GM18907 (cell line): ENCODE results near the gene OAS1.
"Not testable (repeated sequence)": the region's sequence is repeated elsewhere in the genome, so short reads cannot be mapped to it uniquely, and the experiment has no call there.

Experiments used
- ATAC-seq: cut with Tn5 transposase; IDR thresholded peaks from one replicate; pipeline ENCODE4 v1.9.1; 2021; ENCODE audit warnings: mild to moderate bottlenecking, moderate library complexity; ENCODE audit not compliant: unreplicated experiment

The OAS1 gene

GRCh38 chr12:112898380-112898779 is 8.4 kb upstream of the OAS1 start:
- no peak for ATAC-seq

DNA sequence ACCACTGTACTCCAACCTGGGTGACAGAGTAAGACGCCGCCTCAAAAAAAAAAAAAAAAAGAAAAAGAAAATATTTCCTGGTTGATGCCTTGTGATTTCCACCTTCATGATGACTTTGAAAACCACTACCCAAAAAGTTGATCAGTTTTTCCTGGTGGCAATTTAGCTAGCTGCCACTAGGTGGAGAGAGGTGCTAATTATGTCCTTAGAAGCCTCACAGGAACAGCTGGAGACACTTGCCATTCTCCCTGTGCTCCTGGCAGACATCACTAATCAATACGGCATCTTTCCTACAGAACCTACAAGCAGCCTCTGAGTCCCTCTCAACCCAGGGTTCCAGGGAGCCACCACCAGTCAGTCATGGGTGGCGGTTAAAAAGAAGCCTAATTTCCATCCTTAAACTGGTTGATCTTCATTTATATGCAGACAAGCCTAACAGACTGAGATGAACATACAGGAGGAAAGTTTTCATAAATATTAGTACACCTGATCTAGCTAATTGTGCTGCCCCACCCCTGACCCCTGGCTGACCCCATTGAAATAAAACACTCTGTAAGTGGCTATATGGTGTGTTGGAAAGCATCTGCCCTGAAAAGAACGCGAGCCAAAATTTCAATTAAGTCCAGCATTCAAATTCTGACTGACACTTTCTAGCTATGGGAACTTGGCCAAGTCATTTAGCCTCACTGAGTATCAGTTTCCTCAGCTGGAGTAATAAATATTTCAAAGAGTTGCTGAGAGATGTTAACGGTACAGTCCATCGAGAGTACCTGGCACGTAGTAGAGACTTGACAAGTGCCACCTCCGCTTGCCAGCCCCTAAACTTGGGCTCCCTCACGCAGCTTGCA is 6.2 kb upstream of the OAS1 start:
- ATAC-seq, result no peak

DNA sequence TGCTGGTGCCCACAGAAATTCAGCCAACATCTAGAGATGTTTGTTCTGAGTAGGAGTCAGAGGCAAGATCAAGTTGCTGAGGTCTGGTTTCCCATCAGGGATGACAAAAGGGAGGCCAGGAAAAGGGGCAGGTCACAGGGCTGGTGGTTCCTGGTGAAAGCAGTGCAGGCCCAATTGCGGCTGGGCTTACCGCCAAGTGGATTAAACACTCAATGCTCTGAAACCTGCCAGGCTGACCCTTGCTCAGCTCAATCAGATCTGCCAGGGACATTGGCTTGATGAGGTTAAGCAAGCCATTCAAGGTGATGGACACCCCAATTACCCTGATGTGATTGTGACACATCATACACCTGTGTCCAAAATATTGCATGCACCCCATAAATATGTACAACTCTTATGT is 5.5 kb upstream of the OAS1 start:
- ATAC-seq, result no peak

- no peak for ATAC-seq
Observed at GRCh38 chr12:112904571-112904970, 2.2 kb upstream of the OAS1 start.

- no peak for ATAC-seq
Observed at GRCh38 chr12:112905451-112906089, 1.2 kb upstream of the OAS1 start.

- ATAC-seq, result peak; percentile 47
Observed at GRCh38 chr12:112907415-112908157, 824 bp downstream of the OAS1 start.

GRCh38 chr12:112908548-112908947 is 1.8 kb downstream of the OAS1 start:
- no peak for ATAC-seq

GRCh38 chr12:112909693-112910092 is 2.9 kb downstream of the OAS1 start:
- no peak for ATAC-seq

DNA sequence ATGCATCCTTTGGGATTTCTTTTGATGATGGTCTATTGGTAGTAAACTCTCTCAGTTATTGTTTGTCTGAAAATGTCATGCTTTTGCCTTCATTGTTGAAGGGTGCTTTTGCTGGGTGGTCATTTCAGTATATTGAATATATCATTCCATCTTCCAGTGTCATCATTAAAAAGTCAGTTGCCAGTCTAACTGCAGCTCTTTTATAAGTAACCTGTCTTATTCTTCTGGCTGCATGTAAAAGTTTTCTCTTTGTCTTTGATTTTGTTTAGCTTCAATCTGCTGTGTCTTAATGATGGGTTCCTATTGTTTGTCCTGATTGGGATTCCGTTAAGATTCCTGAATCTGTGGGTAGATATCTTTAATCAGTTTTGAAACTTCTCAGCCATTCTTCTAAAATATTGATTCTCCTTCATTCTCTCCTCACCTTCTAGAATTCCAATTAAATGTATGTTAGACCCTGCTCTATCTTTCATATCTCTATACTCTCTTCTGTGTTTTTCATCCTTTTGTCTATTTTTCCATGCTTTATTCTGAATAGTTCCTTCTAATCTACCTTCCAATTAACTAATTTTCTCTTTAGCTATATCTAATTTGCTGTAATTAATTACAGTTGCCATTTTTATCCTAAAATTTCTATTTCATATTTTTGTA is 6.4 kb downstream of the OAS1 start:
- no peak for ATAC-seq

DNA sequence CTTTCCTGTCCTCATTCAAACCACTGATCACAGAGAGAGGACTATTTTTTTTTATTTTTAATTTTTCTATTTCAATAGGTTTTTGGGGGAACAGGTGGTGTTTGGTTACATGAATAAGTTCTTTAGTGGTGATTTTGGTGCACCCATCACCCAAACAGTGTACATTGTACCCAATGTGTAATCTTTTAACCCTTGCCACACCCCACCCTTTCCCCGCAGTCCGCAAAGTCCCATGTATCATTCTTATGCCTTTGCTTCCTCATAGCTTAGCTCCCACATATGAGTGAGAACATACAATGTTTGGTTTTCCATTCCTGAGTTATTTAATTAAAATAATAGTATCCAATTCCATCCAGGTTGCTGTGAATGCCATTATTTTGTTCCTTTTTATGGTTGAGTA is 7.1 kb downstream of the OAS1 start:
- ATAC-seq, result not testable (repeated sequence)

DNA sequence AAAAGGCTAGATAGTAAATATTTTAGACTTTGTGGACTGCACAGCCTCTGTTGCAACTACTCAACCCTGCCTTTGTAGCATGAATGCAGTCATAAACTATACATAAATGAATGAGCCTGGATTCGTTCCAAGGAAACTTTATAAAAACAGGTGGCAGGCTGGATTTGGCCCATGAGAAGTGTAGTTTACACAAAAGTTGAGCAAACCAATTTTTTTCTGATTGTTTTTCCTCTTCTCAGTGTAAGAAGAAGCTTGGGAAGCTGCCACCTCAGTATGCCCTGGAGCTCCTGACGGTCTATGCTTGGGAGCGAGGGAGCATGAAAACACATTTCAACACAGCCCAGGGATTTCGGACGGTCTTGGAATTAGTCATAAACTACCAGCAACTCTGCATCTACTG is 9.5 kb downstream of the OAS1 start:
- no peak for ATAC-seq

- ATAC-seq, result no peak
Observed at GRCh38 chr12:112919121-112919520, 12.4 kb downstream of the OAS1 start.

GRCh38 chr12:112924986-112925385 is 18.2 kb downstream of the OAS1 start:
- peak; percentile 77 for ATAC-seq

DNA sequence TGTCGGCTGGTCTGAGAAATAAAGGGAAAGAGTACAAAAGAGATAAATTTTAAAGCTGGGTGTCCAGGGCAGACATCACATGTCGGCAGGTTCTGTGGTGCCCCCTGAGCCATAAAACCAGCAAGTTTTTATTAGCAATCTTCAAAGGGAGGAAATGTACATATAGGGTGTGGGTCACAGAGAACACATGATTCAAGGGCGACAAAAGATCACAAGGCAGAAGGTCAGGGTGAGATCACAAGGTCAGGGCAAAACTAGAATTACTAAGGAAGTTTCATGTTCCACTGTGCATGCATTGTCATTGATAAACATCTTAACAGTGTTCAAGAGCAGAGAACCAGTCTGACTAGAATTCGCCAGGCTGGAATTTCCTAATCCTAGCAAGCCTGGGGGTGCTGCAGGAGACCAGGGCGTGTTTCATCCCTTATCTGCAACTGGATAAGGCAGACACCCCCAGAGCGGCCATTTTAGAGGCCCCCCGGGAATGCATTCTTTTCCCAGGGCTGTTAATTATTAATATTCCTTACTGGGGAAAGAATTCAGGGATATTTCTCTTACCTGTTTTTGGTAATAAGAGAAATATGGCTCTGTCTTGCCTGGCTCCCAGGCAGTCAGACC is 19.8 kb downstream of the OAS1 start:
- not testable (repeated sequence) for ATAC-seq

GRCh38 chr12:112927475-112927874 is 20.7 kb downstream of the OAS1 start:
- ATAC-seq, result no peak

GRCh38 chr12:112927925-112928324 is 21.2 kb downstream of the OAS1 start:
- ATAC-seq, result no peak

GRCh38 chr12:112928978-112929377 is 22.2 kb downstream of the OAS1 start:
- no peak for ATAC-seq

DNA sequence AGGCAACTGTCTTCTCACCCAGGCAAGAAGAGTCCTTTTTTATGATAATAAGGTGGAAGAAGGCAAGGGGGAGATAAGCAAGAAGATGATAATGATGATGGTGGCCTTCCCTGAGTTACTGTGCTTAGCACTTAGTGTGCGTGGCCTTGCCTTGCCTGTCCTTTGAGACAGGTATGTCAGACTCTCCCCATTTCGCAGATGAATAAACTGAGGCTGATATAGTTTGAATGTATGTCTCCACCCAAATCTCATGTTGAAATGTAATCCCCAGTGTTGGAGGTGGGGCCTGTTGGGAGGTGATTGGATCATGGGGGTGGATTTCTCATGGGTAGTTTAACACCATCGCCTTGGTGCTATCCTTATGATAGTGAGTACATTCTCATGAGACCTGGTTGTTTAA is 23.0 kb downstream of the OAS1 start:
- ATAC-seq, result no peak

- no peak for ATAC-seq
Observed at GRCh38 chr12:112930350-112930749, 23.6 kb downstream of the OAS1 start.

- ATAC-seq, result no peak
Observed at GRCh38 chr12:112932485-112933128, 25.8 kb downstream of the OAS1 start.
